Hepatocyte (in vitro differentiated cells): ENCODE data around the gene RPL13A. TPM values are rescaled to one million over a fixed set of nuclear protein-coding genes. Genes with fewer than 3 reads are reported as not detected.

ENCODE experiments used
- DNase-seq: peaks from one replicate; pipeline ENCODE4 v3.0.0-alpha.2; 2016; ENCODE audit warnings: low spot score
- H2AFZ ChIP-seq: fragments of 200-600 bp; sonication (generic); 2 replicates; pipeline ENCODE4 v1.6.0; 2016; ENCODE audit warnings: antibody characterized with exemption, mild to moderate bottlenecking
- H3K27ac ChIP-seq: fragments of 200-600 bp; sonication (generic); 2 replicates; pipeline ENCODE4 v1.5.1; 2016; ENCODE audit warnings: mild to moderate bottlenecking
- H3K27me3 ChIP-seq: fragments of 200-600 bp; sonication (generic); 2 replicates; pipeline ENCODE4 v1.6.1; 2016
- H3K36me3 ChIP-seq: fragments of 200-600 bp; sonication (generic); replicated peaks from 2 replicates; pipeline ENCODE4 v1.5.1; 2016; ENCODE audit warnings: low read depth; ENCODE audit not compliant: insufficient read depth
- H3K4me1 ChIP-seq: fragments of 200-600 bp; sonication (generic); 2 replicates; pipeline ENCODE4 v1.5.1; 2016; ENCODE audit warnings: mild to moderate bottlenecking, moderate library complexity; ENCODE audit not compliant: insufficient read depth
- H3K4me2 ChIP-seq: fragments of 200-600 bp; sonication (generic); 2 replicates; pipeline ENCODE4 v1.6.0; 2016
- H3K4me3 ChIP-seq: fragments of 200-600 bp; sonication (generic); 2 replicates; pipeline ENCODE4 v1.5.1; 2016; ENCODE audit warnings: mild to moderate bottlenecking
- H3K79me2 ChIP-seq: fragments of 200-600 bp; sonication (generic); 2 replicates; pipeline ENCODE4 v1.6.0; 2017; ENCODE audit warnings: mild to moderate bottlenecking
- H3K9me2 ChIP-seq: fragments of 200-600 bp; sonication (generic); replicated peaks from 2 replicates; pipeline ENCODE4 v1.6.0; 2017; ENCODE audit warnings: mild to moderate bottlenecking; ENCODE audit not compliant: insufficient read depth
- H3K9me3 ChIP-seq: fragments of 200-600 bp; sonication (generic); 2 replicates; pipeline ENCODE4 v1.5.1; 2016; ENCODE audit warnings: low read depth, mild to moderate bottlenecking
- H4K20me1 ChIP-seq: fragments of 200-600 bp; sonication (generic); 2 replicates; pipeline ENCODE4 v1.6.0; 2016; ENCODE audit warnings: mild to moderate bottlenecking; ENCODE audit not compliant: insufficient read depth, poor library complexity, severe bottlenecking
- EZH2 ChIP-seq: fragments of 200-600 bp; sonication (generic); IDR thresholded peaks from 2 replicates; pipeline ENCODE4 v1.6.1; 2016; ENCODE audit warnings: antibody characterized with exemption, mild to moderate bottlenecking, borderline replicate concordance
- EZH2phosphoT487 ChIP-seq: fragments of 200-600 bp; sonication (generic); IDR thresholded peaks from one replicate; pipeline ENCODE4 v1.6.1; 2018; ENCODE audit warnings: antibody characterized with exemption, mild to moderate bottlenecking, low read depth, moderate library complexity; ENCODE audit not compliant: unreplicated experiment, severe bottlenecking
- WGBS: methylation state at CpG from one replicate; pipeline ENCODE4 v1.1.6; 2016; ENCODE audit warnings: low lambda C conversion rate; ENCODE audit errors: missing lambda C conversion rate; 5-methylcytosine and 5-hydroxymethylcytosine counted together
- polyA plus RNA-seq: library from polyadenylated mRNA; unstranded; fragments of >200 nt; fragmentation: Nextera tagmentation; extraction: Ambion mirVana; gene quantifications from 2 replicates; pipeline ENCODE4 v1.2.1, GENCODE V29; 2016
- total RNA-seq: library from RNA; depleted of rRNA; stranded (reverse); fragments of >200 nt; gene quantifications from 2 replicates; pipeline ENCODE4 v1.2.3, GENCODE V29; 2014
- TF ChIP-seq, protein P1 (sequence below): fragments of 200-600 bp; sonication (generic); IDR thresholded peaks from 2 replicates; pipeline ENCODE4 v1.5.1; 2016; ENCODE audit warnings: antibody characterized with exemption, mild to moderate bottlenecking; ENCODE audit not compliant: poor library complexity

RPL13A gene
- total and polyA plus RNA-seq, 2 experiments from 2014 or later = 904 to 1,997 TPM

DNA sequence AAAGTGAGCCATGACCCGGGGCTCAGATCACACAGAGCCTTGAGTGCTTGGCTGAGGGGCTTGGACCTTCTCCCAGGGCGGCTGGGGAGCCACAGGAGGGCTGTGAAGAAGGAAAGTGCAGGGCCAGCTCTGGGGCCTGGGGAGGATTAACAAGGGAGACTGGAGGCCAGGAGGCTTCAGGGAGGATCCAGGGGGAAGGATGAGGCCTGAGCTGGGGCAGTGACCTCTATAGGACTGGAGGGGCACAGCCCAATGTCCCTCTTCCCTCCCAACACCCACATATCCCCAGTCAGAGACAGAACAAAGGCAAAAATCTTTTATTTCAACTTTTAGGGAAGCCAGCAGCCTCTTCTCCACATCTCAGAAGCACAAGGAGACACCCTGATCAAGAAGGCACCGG is 41.4 kb upstream of the RPL13A start:
- no peak for DNase-seq
- H3K4me3 ChIP-seq = no peak overlapping the region
- no peaks in the 10 kb centered on the region for H4K20me1 ChIP-seq
- no peak overlapping the region for H3K27ac ChIP-seq
- TF ChIP-seq EZH2phosphoT487 (no peak), EZH2 (no peak)
- TF ChIP-seq, protein P1, sequence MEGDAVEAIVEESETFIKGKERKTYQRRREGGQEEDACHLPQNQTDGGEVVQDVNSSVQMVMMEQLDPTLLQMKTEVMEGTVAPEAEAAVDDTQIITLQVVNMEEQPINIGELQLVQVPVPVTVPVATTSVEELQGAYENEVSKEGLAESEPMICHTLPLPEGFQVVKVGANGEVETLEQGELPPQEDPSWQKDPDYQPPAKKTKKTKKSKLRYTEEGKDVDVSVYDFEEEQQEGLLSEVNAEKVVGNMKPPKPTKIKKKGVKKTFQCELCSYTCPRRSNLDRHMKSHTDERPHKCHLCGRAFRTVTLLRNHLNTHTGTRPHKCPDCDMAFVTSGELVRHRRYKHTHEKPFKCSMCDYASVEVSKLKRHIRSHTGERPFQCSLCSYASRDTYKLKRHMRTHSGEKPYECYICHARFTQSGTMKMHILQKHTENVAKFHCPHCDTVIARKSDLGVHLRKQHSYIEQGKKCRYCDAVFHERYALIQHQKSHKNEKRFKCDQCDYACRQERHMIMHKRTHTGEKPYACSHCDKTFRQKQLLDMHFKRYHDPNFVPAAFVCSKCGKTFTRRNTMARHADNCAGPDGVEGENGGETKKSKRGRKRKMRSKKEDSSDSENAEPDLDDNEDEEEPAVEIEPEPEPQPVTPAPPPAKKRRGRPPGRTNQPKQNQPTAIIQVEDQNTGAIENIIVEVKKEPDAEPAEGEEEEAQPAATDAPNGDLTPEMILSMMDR = no peak
- no peaks in the 10 kb centered on the region for H3K9me3 ChIP-seq
- no peaks in the 10 kb centered on the region for H3K9me2 ChIP-seq
- no peak overlapping the region for H2AFZ ChIP-seq
- H3K4me1 ChIP-seq = peaks cover 3% of the 10 kb centered on the region
- H3K4me2 ChIP-seq = no peak overlapping the region
- WGBS = 84% methylated on average over 3 of the region's 3 CpGs
- peaks cover 9% of the 10 kb centered on the region for H3K79me2 ChIP-seq
- no peaks in the 10 kb centered on the region for H3K36me3 ChIP-seq
- H3K27me3 ChIP-seq = peaks cover 12% of the 10 kb centered on the region

DNA sequence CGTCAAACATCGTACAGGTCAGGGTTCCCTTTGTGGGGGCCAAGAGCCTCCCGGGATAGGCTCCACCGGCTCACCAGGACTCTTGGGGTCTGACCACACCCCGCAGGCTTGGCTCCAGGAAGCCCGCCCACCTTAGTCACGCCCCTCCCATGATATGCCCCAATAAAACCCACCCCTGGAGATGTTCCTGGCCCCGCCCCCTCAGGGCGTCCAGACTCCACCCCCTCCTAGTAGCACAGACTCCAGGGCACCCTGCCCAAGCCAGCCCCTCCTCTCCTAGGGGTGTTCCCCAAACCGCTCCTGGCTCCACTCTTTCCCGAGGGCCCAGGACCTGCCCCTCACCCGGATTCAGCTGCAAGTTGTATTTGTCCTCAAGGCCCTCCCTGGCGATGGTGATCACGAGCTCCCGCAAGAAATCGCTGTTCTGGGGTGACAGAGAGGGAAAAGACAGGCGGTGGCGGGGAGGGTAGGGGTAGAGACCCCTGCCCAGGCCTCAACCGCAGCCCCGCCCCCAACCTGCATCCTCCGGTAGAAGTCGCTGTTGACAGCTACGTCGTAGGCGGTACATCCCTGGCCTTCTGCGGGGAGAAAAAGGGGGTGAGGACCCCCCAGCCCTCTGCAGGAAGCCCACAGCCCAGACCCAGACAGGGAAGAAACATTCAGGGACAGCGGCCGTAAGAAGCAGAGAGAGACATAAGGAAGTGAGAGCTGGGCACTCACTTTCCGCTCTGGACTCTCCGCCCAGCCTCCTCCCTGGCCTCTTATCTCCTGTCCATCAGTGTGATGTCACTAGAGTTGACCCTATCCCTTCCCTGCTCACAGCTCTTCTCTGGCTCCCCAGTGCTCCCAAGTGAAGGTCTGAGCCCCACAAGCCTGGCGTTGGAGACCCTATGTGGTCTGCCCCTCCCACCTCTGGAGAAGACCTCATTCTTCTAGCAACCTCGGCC is 39.6 kb upstream of the RPL13A start:
- no peaks in the 10 kb centered on the region for H3K27me3 ChIP-seq
- H3K9me3 ChIP-seq = no peaks in the 10 kb centered on the region
- no peaks in the 10 kb centered on the region for H3K36me3 ChIP-seq
- no peak overlapping the region for H3K27ac ChIP-seq
- H3K4me3 ChIP-seq = no peak overlapping the region
- H2AFZ ChIP-seq = no peak overlapping the region
- peaks cover 13% of the 10 kb centered on the region for H3K79me2 ChIP-seq
- TF ChIP-seq, protein P1 = no peak
- TF ChIP-seq EZH2 (no peak), EZH2phosphoT487 (no peak)
- 94% methylated on average over 27 of the region's 32 CpGs for WGBS
- H3K9me2 ChIP-seq = no peaks in the 10 kb centered on the region
- H3K4me1 ChIP-seq = no peaks in the 10 kb centered on the region
- no peaks in the 10 kb centered on the region for H4K20me1 ChIP-seq
- H3K4me2 ChIP-seq = no peak overlapping the region
- no peak for DNase-seq

- no peaks in the 10 kb centered on the region for H3K27me3 ChIP-seq
- no peak overlapping the region for H3K27ac ChIP-seq
- no peak overlapping the region for H3K4me2 ChIP-seq
- H3K9me2 ChIP-seq = no peaks in the 10 kb centered on the region
- H3K4me1 ChIP-seq = no peaks in the 10 kb centered on the region
- no peaks in the 10 kb centered on the region for H3K36me3 ChIP-seq
- no peak for DNase-seq
- no peaks in the 10 kb centered on the region for H3K9me3 ChIP-seq
- H3K79me2 ChIP-seq = peaks cover 13% of the 10 kb centered on the region
- H4K20me1 ChIP-seq = no peaks in the 10 kb centered on the region
- no peak overlapping the region for H3K4me3 ChIP-seq
- 99% methylated on average over 6 of the region's 6 CpGs for WGBS
- TF ChIP-seq EZH2phosphoT487 (no peak), EZH2 (no peak)
- TF ChIP-seq, protein P1 = no peak
- H2AFZ ChIP-seq = no peak overlapping the region
These were observed 39.0 kb upstream of the RPL13A start for GRCh38 chr19:49448432-49448786.
